Activated T-helper 17 cell treated with anti-CD3 and anti-CD28 coated beads, Interleukin-2, amount 50 U/mL, for 72 hours (primary cell): ENCODE data around the gene MYD88. TPM values are rescaled to one million over a fixed set of nuclear protein-coding genes. Genes with fewer than 3 reads are reported as not detected.

Experiments used
- ATAC-seq: fragments of 150-1000 bp; cut with Tn5 transposase; replicated peaks from 2 replicates; pipeline ENCODE4 v1.10.0; 2021; ENCODE audit warnings: mild to moderate bottlenecking, moderate library complexity
- H3K27ac Mint-ChIP-seq: one replicate; pipeline ENCODE4 v1.8.0; 2022; ENCODE audit warnings: mixed read lengths
- H3K27me3 Mint-ChIP-seq: one replicate; pipeline ENCODE4 v1.8.0; 2022; ENCODE audit warnings: mixed read lengths
- H3K36me3 Mint-ChIP-seq: one replicate; pipeline ENCODE4 v1.8.0; 2022; ENCODE audit warnings: low read depth, mild to moderate bottlenecking, mixed read lengths
- H3K4me1 Mint-ChIP-seq: one replicate; pipeline ENCODE4 v1.8.0; 2022; ENCODE audit warnings: mixed read lengths
- H3K4me3 Mint-ChIP-seq: one replicate; pipeline ENCODE4 v1.8.0; 2022; ENCODE audit warnings: mild to moderate bottlenecking, mixed read lengths
- H3K9me3 Mint-ChIP-seq: one replicate; pipeline ENCODE4 v1.8.0; 2022; ENCODE audit warnings: mixed read lengths
- total RNA-seq, 2 donors: library from RNA; stranded (reverse); gene quantifications; one replicate each; pipeline ENCODE4 v1.2.3, GENCODE V29; 2022

MYD88 gene
- total RNA-seq, result 10 to 100 TPM; 34.5 to 57.0 TPM

- peak; percentile 57 for ATAC-seq
- peak within 1 kb of the TSS; percentile 80 for H3K27ac Mint-ChIP-seq
- no peaks in the 10 kb centered on the region for H3K9me3 Mint-ChIP-seq
- peak within 1 kb of the TSS; percentile 84 for H3K4me3 Mint-ChIP-seq
- no peaks in the 10 kb centered on the region for H3K27me3 Mint-ChIP-seq
- H3K36me3 Mint-ChIP-seq, result peaks cover 68% of the 10 kb centered on the region
- peaks cover 35% of the 10 kb centered on the region for H3K4me1 Mint-ChIP-seq
Observed at GRCh38 chr3:38138349-38139190, at the start of gene MYD88. Gene MYD88, plus strand, starts transcription at chr3:38138661. Its CDS starts 40 bp downstream, at chr3:38138701.

DNA sequence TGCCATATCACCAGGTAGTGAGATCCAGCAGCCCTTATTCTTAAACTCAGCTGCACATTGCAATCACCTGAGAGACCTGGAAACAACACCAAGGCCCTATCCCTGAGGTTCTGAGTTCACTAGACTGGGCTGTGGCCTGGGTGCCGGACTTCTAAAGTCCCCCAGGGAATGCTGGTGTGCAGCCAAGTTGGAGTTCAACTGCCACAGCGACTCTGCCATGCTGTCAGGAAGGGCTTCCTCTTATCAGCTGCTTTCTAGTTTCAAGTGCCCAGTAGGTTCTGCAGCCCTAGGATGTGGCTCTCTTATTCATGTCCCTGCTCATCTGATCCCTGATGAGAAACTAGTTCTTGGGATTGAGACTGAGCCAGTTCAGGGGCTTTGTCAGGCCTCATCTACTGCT, 49.3 kb upstream of the MYD88 start:
- peaks cover 4% of the 10 kb centered on the region for H3K9me3 Mint-ChIP-seq
- H3K36me3 Mint-ChIP-seq, result no peaks in the 10 kb centered on the region
- no peaks in the 10 kb centered on the region for H3K27me3 Mint-ChIP-seq
- no peak for ATAC-seq
- H3K4me3 Mint-ChIP-seq, result no peak overlapping the region
- no peaks in the 10 kb centered on the region for H3K4me1 Mint-ChIP-seq
- H3K27ac Mint-ChIP-seq, result peak overlapping the region; percentile 71

GRCh38 chr3:38090453-38090852, 48.0 kb upstream of the MYD88 start:
- no peak overlapping the region for H3K27ac Mint-ChIP-seq

GRCh38 chr3:38094999-38095398, 43.5 kb upstream of the MYD88 start:
- H3K9me3 Mint-ChIP-seq, result no peaks in the 10 kb centered on the region
- H3K4me1 Mint-ChIP-seq, result no peaks in the 10 kb centered on the region
- no peak overlapping the region for H3K4me3 Mint-ChIP-seq
- H3K27ac Mint-ChIP-seq, result no peak overlapping the region
- no peak for ATAC-seq
- H3K36me3 Mint-ChIP-seq, result no peaks in the 10 kb centered on the region
- no peaks in the 10 kb centered on the region for H3K27me3 Mint-ChIP-seq

More at GRCh38 chr3:38090453-38090852, 48.0 kb upstream of the MYD88 start:
- ATAC-seq, result no peak
- Mint-ChIP-seq H3K9me3 (no peaks in the 10 kb centered on the region), H3K36me3 (no peaks in the 10 kb centered on the region), H3K4me1 (no peaks in the 10 kb centered on the region), H3K27me3 (no peaks in the 10 kb centered on the region), H3K4me3 (no peak overlapping the region)

GRCh38 chr3:38095669-38096483, 42.6 kb upstream of the MYD88 start:
- Mint-ChIP-seq H3K9me3 (no peaks in the 10 kb centered on the region), H3K4me3 (no peak overlapping the region), H3K36me3 (no peaks in the 10 kb centered on the region), H3K27me3 (no peaks in the 10 kb centered on the region), H3K4me1 (no peaks in the 10 kb centered on the region), H3K27ac (no peak overlapping the region)
- ATAC-seq, result no peak

GRCh38 chr3:38097446-38098375, 40.8 kb upstream of the MYD88 start:
- no peak overlapping the region for H3K4me3 Mint-ChIP-seq
- no peaks in the 10 kb centered on the region for H3K4me1 Mint-ChIP-seq
- H3K9me3 Mint-ChIP-seq, result no peaks in the 10 kb centered on the region
- peak overlapping the region; percentile 22 for H3K27ac Mint-ChIP-seq
- ATAC-seq, result no peak
- H3K27me3 Mint-ChIP-seq, result no peaks in the 10 kb centered on the region
- no peaks in the 10 kb centered on the region for H3K36me3 Mint-ChIP-seq

GRCh38 chr3:38098376-38098723, 40.1 kb upstream of the MYD88 start:
- no peak overlapping the region for H3K4me3 Mint-ChIP-seq

GRCh38 chr3:38099518-38099917, 38.9 kb upstream of the MYD88 start:
- H3K9me3 Mint-ChIP-seq, result no peaks in the 10 kb centered on the region
- no peak overlapping the region for H3K4me3 Mint-ChIP-seq
- no peak overlapping the region for H3K27ac Mint-ChIP-seq
- no peaks in the 10 kb centered on the region for H3K36me3 Mint-ChIP-seq
- no peak for ATAC-seq
- H3K4me1 Mint-ChIP-seq, result no peaks in the 10 kb centered on the region
- no peaks in the 10 kb centered on the region for H3K27me3 Mint-ChIP-seq

More at GRCh38 chr3:38098376-38098723, 40.1 kb upstream of the MYD88 start:
- Mint-ChIP-seq H3K36me3 (no peaks in the 10 kb centered on the region), H3K27ac (peak overlapping the region; percentile 22), H3K9me3 (no peaks in the 10 kb centered on the region), H3K4me1 (no peaks in the 10 kb centered on the region), H3K27me3 (no peaks in the 10 kb centered on the region)
- ATAC-seq, result no peak

GRCh38 chr3:38100498-38100897, 38.0 kb upstream of the MYD88 start:
- Mint-ChIP-seq H3K27me3 (no peaks in the 10 kb centered on the region), H3K4me3 (no peak overlapping the region), H3K4me1 (no peaks in the 10 kb centered on the region), H3K9me3 (no peaks in the 10 kb centered on the region), H3K27ac (no peak overlapping the region), H3K36me3 (no peaks in the 10 kb centered on the region)
- ATAC-seq, result no peak

GRCh38 chr3:38101811-38102443, 36.5 kb upstream of the MYD88 start:
- ATAC-seq, result no peak

GRCh38 chr3:38102444-38102814, 36.0 kb upstream of the MYD88 start:
- Mint-ChIP-seq H3K27me3 (no peaks in the 10 kb centered on the region), H3K27ac (no peak overlapping the region), H3K36me3 (no peaks in the 10 kb centered on the region), H3K4me3 (no peak overlapping the region), H3K4me1 (no peaks in the 10 kb centered on the region), H3K9me3 (no peaks in the 10 kb centered on the region)
- no peak for ATAC-seq

More at GRCh38 chr3:38101811-38102443, 36.5 kb upstream of the MYD88 start:
- H3K27me3 Mint-ChIP-seq, result no peaks in the 10 kb centered on the region
- no peaks in the 10 kb centered on the region for H3K9me3 Mint-ChIP-seq
- no peak overlapping the region for H3K27ac Mint-ChIP-seq
- H3K36me3 Mint-ChIP-seq, result no peaks in the 10 kb centered on the region
- no peaks in the 10 kb centered on the region for H3K4me1 Mint-ChIP-seq
- H3K4me3 Mint-ChIP-seq, result no peak overlapping the region

GRCh38 chr3:38105525-38105924, 32.9 kb upstream of the MYD88 start:
- Mint-ChIP-seq H3K27me3 (no peaks in the 10 kb centered on the region), H3K9me3 (no peaks in the 10 kb centered on the region), H3K4me1 (no peaks in the 10 kb centered on the region), H3K4me3 (no peak overlapping the region), H3K27ac (no peak overlapping the region), H3K36me3 (no peaks in the 10 kb centered on the region)
- no peak for ATAC-seq

GRCh38 chr3:38107911-38108648, 30.4 kb upstream of the MYD88 start:
- H3K27me3 Mint-ChIP-seq, result no peaks in the 10 kb centered on the region
- no peaks in the 10 kb centered on the region for H3K9me3 Mint-ChIP-seq
- no peak for ATAC-seq
- no peak overlapping the region for H3K4me3 Mint-ChIP-seq
- H3K36me3 Mint-ChIP-seq, result no peaks in the 10 kb centered on the region
- H3K27ac Mint-ChIP-seq, result no peak overlapping the region
- H3K4me1 Mint-ChIP-seq, result no peaks in the 10 kb centered on the region
